ENCODE data around the gene MLANA.

DNA sequence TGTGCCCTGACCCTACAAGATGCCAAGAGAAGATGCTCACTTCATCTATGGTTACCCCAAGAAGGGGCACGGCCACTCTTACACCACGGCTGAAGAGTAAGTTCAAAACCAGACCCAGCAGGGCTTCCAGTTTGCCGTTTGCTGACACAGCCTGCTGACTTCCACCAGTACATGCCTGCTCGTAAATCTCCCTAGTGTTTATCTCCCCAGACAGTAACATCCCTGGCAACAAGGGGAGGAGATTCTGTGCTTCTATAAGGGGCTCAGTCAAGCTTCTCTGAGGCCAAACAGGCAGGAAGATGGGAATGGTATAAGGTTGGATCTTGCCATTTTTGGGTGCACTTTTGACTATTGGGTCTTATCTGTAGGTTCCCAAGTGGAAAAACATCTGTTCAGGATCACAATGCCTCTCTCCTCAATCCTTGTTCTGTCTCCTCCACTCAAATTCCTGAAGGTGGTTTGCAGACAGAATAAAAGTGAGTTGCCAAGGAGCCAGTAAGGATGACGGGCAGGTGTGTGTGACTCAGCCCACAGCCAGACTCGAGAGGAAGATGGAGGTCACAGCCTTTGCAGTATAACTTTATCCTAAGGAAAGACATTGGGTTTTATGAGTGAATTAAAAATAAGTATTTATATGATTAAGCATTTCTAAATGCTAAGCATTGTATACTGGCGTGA lies 1.9 kb downstream of the MLANA start:
- TF ChIP-seq, protein P1, sequence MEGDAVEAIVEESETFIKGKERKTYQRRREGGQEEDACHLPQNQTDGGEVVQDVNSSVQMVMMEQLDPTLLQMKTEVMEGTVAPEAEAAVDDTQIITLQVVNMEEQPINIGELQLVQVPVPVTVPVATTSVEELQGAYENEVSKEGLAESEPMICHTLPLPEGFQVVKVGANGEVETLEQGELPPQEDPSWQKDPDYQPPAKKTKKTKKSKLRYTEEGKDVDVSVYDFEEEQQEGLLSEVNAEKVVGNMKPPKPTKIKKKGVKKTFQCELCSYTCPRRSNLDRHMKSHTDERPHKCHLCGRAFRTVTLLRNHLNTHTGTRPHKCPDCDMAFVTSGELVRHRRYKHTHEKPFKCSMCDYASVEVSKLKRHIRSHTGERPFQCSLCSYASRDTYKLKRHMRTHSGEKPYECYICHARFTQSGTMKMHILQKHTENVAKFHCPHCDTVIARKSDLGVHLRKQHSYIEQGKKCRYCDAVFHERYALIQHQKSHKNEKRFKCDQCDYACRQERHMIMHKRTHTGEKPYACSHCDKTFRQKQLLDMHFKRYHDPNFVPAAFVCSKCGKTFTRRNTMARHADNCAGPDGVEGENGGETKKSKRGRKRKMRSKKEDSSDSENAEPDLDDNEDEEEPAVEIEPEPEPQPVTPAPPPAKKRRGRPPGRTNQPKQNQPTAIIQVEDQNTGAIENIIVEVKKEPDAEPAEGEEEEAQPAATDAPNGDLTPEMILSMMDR (IDR thresholded peaks at IDR 0.05), result no peak
- TF ChIP-seq EZH2 (IDR thresholded peaks at IDR 0.05), result no peak

Measured in neural progenitor cell (in vitro differentiated cells).